Large intestine (tissue), 3 donors: ENCODE measurements around the gene ACTR2. TPM values are rescaled to one million over a fixed set of nuclear protein-coding genes. Genes with fewer than 3 reads are reported as not detected.

Experiments used
- DNase-seq, 2 donors: peaks; one replicate each; pipeline versions ENCODE4 v3.0.0 to v3.0.0-alpha.2; 2013
- H3K27ac ChIP-seq: one replicate; pipeline ENCODE4 v1.5.1; 2013; ENCODE audit warnings: low read length
- H3K27me3 ChIP-seq: 2 replicates; pipeline ENCODE4 v1.6.1; 2013; ENCODE audit warnings: low read length; ENCODE audit not compliant: control insufficient read depth, insufficient read depth
- H3K36me3 ChIP-seq: 2 replicates; pipeline ENCODE4 v1.6.1; 2013; ENCODE audit warnings: low read length; ENCODE audit not compliant: control insufficient read depth, insufficient read depth
- H3K4me1 ChIP-seq: one replicate; pipeline ENCODE4 v1.6.1; 2013; ENCODE audit warnings: low read length; ENCODE audit not compliant: control insufficient read depth, insufficient read depth
- H3K4me3 ChIP-seq: one replicate; pipeline ENCODE4 v1.5.1; 2013; ENCODE audit warnings: low read length
- H3K9me3 ChIP-seq: one replicate; pipeline ENCODE4 v1.6.1; 2013; ENCODE audit warnings: mild to moderate bottlenecking, low read depth, low read length, moderate library complexity; ENCODE audit not compliant: control insufficient read depth
- WGBS: methylation state at CpG from one replicate; pipeline ENCODE4 v1.1.5; 2013; ENCODE audit warnings: low lambda C conversion rate; ENCODE audit not compliant: insufficient coverage; 5-methylcytosine and 5-hydroxymethylcytosine counted together
- polyA plus RNA-seq: library from polyadenylated mRNA; unstranded; fragments of 120-200 nt; gene quantifications from one replicate; pipeline ENCODE4 v1.2.1, GENCODE V29; 2013

The ACTR2 gene
- polyA plus RNA-seq, 1 donor: 181 TPM

DNA sequence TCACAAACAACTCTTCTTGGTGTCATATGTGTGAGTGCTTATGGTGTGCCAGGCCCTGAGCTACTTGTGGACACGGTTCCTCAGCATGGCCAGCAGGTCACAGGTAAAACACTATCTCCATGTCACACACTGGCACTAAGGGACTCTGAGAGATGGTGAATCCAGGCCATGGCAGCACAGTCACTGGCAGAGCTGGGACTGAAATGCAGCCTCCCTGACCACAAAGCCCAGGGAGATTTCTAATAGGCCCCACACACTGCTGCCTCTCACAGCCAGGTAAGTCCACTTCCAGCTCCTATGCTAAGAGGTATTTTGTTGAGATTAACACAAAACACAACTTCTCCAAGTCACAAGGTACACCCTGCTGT, 92.0 kb downstream of the ACTR2 start:
- no peak for DNase-seq
- Histone ChIP-seq H3K4me1 (peaks cover 20% of the 10 kb centered on the region), H3K27me3 (no peaks in the 10 kb centered on the region), H3K4me3 (no peak overlapping the region), H3K36me3 (peaks cover 26% of the 10 kb centered on the region), H3K9me3 (no peaks in the 10 kb centered on the region), H3K27ac (peak overlapping the region; percentile 95)
- WGBS: no CpG with 5 or more reads among the region's 1 CpG

DNA sequence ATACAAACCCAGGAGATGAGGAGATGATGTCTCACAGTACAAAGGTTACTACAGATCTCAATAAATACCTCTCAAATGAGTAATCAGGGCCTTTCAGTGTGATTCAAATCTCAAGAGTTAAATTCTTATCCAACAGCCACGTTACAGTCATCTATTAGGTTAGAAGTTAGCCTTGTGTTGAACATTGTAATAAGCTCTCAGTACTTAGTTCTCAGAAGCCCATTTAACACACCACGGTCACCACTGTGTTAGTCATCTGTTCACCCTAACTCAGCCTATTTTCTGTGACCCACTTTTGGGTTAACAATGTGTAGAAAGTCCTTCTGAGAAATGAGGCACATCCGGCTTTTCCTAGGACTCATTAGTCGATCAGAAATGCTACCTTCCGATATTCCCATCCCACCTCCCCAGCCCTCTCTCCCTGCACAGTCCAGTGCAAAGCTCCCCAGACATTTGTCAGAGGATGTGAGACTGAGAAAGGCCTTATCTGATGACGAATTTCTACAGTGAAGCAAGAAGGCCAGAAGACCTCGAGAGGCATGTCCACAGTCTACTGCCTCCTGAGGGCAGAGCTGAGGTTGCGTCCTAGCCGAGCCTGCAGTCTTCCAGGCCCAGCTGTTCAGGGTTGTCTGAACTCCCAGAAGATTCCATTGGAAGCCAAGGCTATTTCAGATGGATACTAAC, 92.6 kb downstream of the ACTR2 start:
- 20% methylated on average over 1 of the region's 9 CpGs for WGBS
- Histone ChIP-seq H3K27ac (peak overlapping the region; percentile 95), H3K36me3 (peaks cover 22% of the 10 kb centered on the region), H3K9me3 (no peaks in the 10 kb centered on the region), H3K4me3 (no peak overlapping the region), H3K27me3 (no peaks in the 10 kb centered on the region), H3K4me1 (peaks cover 20% of the 10 kb centered on the region)
- peak; percentile 79 to 91 for DNase-seq

Other genes with a start within 250 kb of the ACTR2 start
- 6.1 TPM for gene SLC1A4, start 238.4 kb upstream of the ACTR2 start, polyA plus RNA-seq
- gene CEP68, start 171.4 kb upstream of the ACTR2 start, polyA plus RNA-seq: 11.9 TPM
- gene RAB1A, start 97.7 kb upstream of the ACTR2 start, polyA plus RNA-seq: 242 TPM
- 22.4 TPM for gene SPRED2, start 204.8 kb downstream of the ACTR2 start, polyA plus RNA-seq